Thymus (tissue), 11 donors: ENCODE data around the gene HHAT. TPM values are rescaled to one million over a fixed set of nuclear protein-coding genes. Genes with fewer than 3 reads are reported as not detected.
"Not testable (repeated sequence)": the region's sequence is repeated elsewhere in the genome, so short reads cannot be mapped to it uniquely, and the experiment has no call there.

Source experiments
- DNase-seq, 9 donors: peaks; one replicate each; pipeline ENCODE4 v3.0.0-alpha.2; 2013; ENCODE audit warnings: low spot score in 9 of 9, low read depth in 6 of 9, missing footprints in 1 of 9
- H3K27ac ChIP-seq, 2 donors: one replicate each; pipeline ENCODE4 v1.5.1; 2013; ENCODE audit warnings: control low read depth in 1 of 2, low read depth in 1 of 2, low read length in 1 of 2, mild to moderate bottlenecking in 1 of 2, moderate library complexity in 1 of 2
- H3K27me3 ChIP-seq, 2 donors: one replicate each; pipeline ENCODE4 v1.5.1; 2013; ENCODE audit warnings: low read length in 1 of 2; ENCODE audit not compliant: control insufficient read depth in 2 of 2, insufficient read depth in 1 of 2
- H3K36me3 ChIP-seq, 2 donors: one replicate each; pipeline ENCODE4 v1.5.1; 2013; ENCODE audit warnings: low read length in 1 of 2, mild to moderate bottlenecking in 1 of 2, moderate library complexity in 1 of 2; ENCODE audit not compliant: control insufficient read depth in 2 of 2, insufficient read depth in 2 of 2
- H3K4me1 ChIP-seq, 2 donors: one replicate each; pipeline ENCODE4 v1.5.1; 2013; ENCODE audit warnings: low read length in 2 of 2; ENCODE audit not compliant: control insufficient read depth in 2 of 2, insufficient read depth in 2 of 2
- H3K4me3 ChIP-seq, 2 donors: one replicate each; pipeline ENCODE4 v1.5.1; 2013; ENCODE audit warnings: low read length in 2 of 2, control low read depth in 1 of 2, mild to moderate bottlenecking in 1 of 2
- H3K9me3 ChIP-seq, 2 donors: one replicate each; pipeline ENCODE4 v1.5.1; 2013; ENCODE audit warnings: low read length in 1 of 2, mild to moderate bottlenecking in 1 of 2; ENCODE audit not compliant: control insufficient read depth in 2 of 2, insufficient read depth in 1 of 2
- WGBS: extraction: QIAGEN DNeasy Blood & Tissue Kit; methylation state at CpG from one replicate; pipeline ENCODE4 v1.1.7; 2013; 5-methylcytosine and 5-hydroxymethylcytosine counted together
- polyA plus RNA-seq: library from polyadenylated mRNA; stranded (reverse); fragments of 200-250 nt; gene quantifications from one replicate; pipeline ENCODE4 v1.2.3, GENCODE V29; 2013
- total RNA-seq: library from RNA; stranded (reverse); fragments of 120-200 nt; gene quantifications from one replicate; pipeline ENCODE4 v1.2.4, GENCODE V29; 2013
- donor health status: healthy.

The HHAT gene
- total and polyA plus RNA-seq, 2 donors: 3.7 to 5.7 TPM

DNA sequence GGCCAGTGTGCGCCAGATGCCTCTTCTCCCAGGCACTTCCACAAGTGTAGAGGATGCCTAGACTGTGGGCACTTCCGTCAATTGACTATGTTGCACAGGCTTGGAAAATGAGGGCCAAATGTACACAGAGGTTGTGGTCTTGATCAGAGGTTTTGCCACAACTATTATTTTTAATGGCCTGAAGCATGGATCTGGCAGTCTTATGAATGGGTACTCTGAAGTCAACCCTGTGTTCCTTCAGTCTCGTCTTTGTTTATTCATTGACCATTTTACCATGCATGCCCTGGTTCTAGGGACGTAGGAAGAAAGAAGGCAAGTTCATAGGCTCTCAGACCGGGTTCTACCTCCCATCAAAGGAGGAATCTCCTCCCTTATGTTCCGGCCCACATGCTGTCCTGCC is 329.1 kb downstream of the HHAT start:
- WGBS: 97% methylated on average over 6 of the region's 6 CpGs
- no peaks in the 10 kb centered on the region for H3K36me3 ChIP-seq
- H3K4me1 ChIP-seq: no peaks in the 10 kb centered on the region
- no peaks in the 10 kb centered on the region for H3K27me3 ChIP-seq
- H3K27ac ChIP-seq: no peak overlapping the region
- no peak for DNase-seq
- H3K9me3 ChIP-seq: no peaks in the 10 kb centered on the region
- H3K4me3 ChIP-seq: no peak overlapping the region

DNA sequence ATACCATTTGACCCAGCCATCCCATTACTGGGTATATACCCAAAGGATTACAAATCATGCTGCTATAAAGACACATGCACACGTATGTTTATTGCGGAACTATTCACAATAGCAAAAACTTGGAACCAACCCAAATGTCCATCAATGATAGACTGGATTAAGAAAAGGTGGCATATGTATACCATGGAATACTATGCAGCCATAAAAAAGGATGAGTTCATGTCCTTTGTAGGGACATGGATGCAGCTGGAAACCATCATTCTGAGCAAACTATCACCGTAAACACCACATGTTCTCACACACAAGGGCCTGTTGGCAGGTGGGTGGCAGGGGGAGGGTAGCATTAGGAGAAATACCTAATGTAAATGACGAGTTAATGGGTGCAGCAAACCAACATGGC is 332.8 kb downstream of the HHAT start:
- 96% methylated on average over 4 of the region's 4 CpGs for WGBS
- not testable (repeated sequence) for H3K27ac ChIP-seq, H3K27me3 ChIP-seq, H3K36me3 ChIP-seq, H3K4me1 ChIP-seq, H3K4me3 ChIP-seq, DNase-seq, H3K9me3 ChIP-seq

DNA sequence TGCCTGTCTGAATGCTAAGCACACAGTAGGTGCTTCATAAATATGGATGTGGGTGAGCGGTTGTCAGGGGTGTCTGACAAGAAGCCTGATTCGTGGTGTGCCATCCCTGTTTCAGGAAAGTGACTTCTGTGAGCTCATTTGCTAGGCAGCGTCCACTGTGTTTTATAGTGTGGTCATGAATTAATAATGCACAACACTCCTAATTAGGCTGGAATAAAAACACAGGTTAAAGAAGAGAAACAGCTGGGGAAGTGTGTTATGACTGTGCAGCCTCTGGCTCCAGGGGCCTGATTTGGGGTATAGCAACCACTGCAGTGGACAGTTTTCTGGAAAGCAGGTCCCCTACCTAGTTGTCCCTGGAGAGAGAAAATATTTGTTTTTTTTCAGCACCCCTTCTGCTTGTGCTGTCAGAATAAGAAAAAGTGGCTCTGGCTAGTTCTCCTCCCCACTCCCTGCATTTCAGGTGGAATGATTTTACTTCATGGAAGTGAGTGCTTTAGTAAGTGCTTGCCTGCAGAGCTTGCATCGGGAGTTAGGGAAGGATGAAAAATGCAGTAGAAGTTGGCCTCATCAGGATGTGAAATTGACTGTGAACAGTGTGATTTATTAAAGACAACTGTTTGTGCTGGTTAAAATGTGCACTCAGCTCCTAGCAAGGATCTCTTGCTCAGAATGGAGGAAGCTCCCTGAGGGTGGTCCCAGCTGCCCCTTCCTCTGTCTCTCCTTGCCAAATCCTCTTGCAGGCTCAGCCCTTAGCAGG is 333.8 kb downstream of the HHAT start:
- Histone ChIP-seq H3K4me3 (no peak overlapping the region), H3K27ac (no peak overlapping the region), H3K9me3 (no peaks in the 10 kb centered on the region), H3K4me1 (peaks cover 0 to 2% of the 10 kb centered on the region in 2 donors), H3K36me3 (no peaks in the 10 kb centered on the region), H3K27me3 (no peaks in the 10 kb centered on the region)
- no peak for DNase-seq
- 96% methylated on average over 4 of the region's 4 CpGs for WGBS

DNA sequence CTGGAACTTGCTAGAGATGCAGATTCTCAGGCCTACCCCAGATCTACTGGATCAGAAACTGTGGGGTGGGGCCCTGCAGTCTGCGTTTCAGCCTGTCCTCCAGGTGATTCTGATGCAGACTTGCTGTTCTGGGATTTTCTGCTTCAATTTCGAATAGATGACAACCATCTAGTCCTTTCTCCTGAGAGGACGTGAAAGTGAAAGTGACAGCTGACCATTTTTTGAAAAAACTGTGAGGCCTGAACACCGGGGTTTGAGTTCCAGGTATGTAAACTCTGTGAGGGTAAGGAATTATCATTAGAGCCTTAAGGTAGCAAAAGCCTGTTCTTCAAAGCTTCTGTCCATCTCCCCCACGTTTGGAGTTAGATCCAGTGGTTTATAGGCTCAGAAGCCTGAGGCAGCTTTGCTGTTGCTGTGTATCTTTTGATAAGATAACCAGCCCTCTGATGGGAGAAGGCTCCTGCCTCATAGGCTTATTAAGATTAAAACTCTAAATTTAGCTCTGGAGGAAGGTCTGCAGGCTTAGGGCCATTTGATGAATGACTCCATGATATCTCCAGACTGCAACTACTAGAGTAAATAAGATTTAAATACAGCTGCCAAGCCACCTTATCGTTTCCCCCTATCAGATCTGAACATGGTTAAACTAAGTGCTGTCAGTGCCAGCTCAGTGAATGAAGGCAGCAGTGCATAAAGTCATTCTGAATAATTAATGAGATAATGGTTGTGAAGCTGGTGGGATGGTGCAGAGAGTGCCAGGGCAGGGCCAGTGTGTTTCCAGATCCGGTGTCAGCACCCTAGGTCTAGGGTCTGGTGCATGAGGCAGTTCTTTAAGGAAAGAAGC is 335.2 kb downstream of the HHAT start:
- peaks cover 0 to 2% of the 10 kb centered on the region in 2 donors for H3K4me1 ChIP-seq
- H3K36me3 ChIP-seq: no peaks in the 10 kb centered on the region
- no peak for DNase-seq
- no peak overlapping the region for H3K27ac ChIP-seq
- H3K4me3 ChIP-seq: no peak overlapping the region
- H3K27me3 ChIP-seq: no peaks in the 10 kb centered on the region
- no peaks in the 10 kb centered on the region for H3K9me3 ChIP-seq
- 66% methylated on average over 7 of the region's 7 CpGs for WGBS

DNA sequence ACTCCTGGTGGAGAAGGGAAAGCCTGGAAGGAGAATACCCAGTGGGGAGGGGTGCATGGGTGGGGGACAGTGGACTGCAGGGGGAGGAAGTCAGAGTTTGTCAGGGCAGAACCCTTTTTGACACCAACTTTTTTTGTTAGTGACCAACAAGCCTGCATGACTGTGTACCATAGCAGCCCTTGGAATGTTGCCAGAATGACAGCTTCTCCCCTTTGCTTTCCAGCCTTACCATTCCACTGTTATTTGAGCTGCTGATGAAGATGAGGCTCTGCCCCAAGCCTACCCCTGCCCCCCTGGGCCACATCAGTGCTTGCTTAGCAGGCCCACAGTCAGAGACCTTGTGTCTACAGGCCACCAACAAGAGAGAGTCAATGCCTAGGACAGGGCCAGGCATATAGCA is 341.2 kb downstream of the HHAT start:
- H3K27ac ChIP-seq: no peak overlapping the region
- no peak overlapping the region for H3K4me3 ChIP-seq
- DNase-seq: no peak
- no peaks in the 10 kb centered on the region for H3K9me3 ChIP-seq
- no peaks in the 10 kb centered on the region for H3K4me1 ChIP-seq
- H3K36me3 ChIP-seq: no peaks in the 10 kb centered on the region
- no peaks in the 10 kb centered on the region for H3K27me3 ChIP-seq

DNA sequence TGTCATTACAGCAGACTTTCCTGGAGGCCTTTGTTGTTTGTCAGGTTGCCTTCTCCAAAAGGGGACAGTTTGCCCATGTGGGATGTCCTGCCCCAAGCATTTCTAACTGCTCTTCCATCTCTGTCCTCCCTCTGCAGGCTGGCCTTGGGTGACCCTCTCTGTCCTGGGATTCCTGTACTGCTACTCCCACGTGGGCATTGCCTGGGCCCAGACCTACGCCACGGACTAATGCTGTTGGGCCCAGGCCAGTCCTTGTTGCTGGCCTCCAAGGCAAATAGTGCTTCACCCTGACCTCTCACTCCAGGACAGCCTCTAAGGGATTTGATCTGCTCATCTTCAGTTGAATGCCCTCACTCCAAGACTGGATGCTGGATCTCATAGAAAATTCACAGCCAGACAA is 345.4 kb downstream of the HHAT start:
- H3K4me1 ChIP-seq: no peaks in the 10 kb centered on the region
- H3K36me3 ChIP-seq: no peaks in the 10 kb centered on the region
- H3K27me3 ChIP-seq: no peaks in the 10 kb centered on the region
- no peak for DNase-seq
- H3K9me3 ChIP-seq: no peaks in the 10 kb centered on the region
- no peak overlapping the region for H3K27ac ChIP-seq
- WGBS: 98% methylated on average over 3 of the region's 3 CpGs
- H3K4me3 ChIP-seq: no peak overlapping the region

DNA sequence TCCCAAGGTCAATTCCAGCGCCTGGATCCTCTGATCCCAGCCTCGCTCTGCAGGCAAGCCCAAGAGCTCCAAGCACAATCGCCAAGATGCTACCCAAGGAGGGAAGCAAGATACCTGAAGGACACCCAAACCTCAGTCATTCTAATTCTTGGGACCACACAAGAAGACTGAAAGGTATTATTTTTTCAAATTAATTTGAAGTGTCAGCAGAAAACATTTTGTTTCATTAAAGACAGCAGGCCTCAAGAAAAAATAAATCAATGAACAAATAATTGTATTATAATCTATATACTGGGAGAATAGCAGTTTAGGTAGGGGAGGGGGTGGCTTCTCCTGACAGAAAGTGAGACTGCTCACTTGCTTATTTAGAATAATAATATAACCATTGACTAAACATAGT is 347.8 kb downstream of the HHAT start:
- no peaks in the 10 kb centered on the region for H3K36me3 ChIP-seq
- H3K4me3 ChIP-seq: no peak overlapping the region
- no peak for DNase-seq
- WGBS: 97% methylated on average over 3 of the region's 3 CpGs
- H3K27ac ChIP-seq: no peak overlapping the region
- no peaks in the 10 kb centered on the region for H3K27me3 ChIP-seq
- no peaks in the 10 kb centered on the region for H3K4me1 ChIP-seq
- no peaks in the 10 kb centered on the region for H3K9me3 ChIP-seq

DNA sequence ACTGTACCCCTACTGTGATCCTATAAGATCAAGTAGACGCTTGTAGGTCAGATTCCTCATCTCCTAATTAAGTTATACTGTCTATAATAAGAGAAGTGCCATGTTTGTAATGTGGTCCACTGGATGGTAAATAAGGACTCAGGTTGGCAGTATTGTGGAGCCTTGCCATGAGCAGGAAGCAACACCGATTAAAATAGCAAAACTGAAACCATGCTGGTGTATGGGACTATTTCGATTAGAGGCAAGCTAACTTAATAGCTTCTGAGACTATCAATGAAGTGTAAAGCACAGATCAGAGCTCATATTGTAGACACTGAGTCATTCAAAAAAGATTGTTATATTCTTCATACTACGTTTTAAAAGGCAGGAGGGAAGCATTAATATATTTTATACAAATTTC is 348.8 kb downstream of the HHAT start:
- Histone ChIP-seq H3K36me3 (no peaks in the 10 kb centered on the region), H3K4me3 (no peak overlapping the region), H3K4me1 (no peaks in the 10 kb centered on the region), H3K9me3 (no peaks in the 10 kb centered on the region), H3K27ac (no peak overlapping the region), H3K27me3 (no peaks in the 10 kb centered on the region)
- no peak for DNase-seq
- 84% methylated on average over 4 of the region's 4 CpGs for WGBS

DNA sequence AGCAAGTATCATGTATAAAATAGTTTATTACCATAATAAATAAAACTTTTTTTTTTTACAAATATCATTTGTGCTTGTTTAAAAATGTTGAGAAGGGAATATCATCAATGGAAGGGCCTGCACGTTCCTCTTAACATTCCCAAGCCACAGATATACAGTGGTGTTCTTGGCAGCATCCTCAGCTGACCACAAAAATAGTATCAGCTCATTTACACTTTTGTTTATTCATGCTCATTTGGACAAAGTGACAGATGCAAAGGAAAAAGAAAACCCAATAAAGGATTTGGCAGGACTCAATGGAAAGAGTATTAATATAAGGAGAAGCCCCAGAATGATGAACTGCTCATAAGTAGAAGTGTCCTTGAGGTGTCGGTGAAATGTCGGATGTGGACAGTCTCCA is 349.6 kb downstream of the HHAT start:
- Histone ChIP-seq H3K4me1 (no peaks in the 10 kb centered on the region), H3K27ac (no peak overlapping the region), H3K9me3 (no peaks in the 10 kb centered on the region), H3K27me3 (no peaks in the 10 kb centered on the region), H3K4me3 (no peak overlapping the region), H3K36me3 (no peaks in the 10 kb centered on the region)
- DNase-seq: no peak
- 96% methylated on average over 3 of the region's 3 CpGs for WGBS
